ENCODE data around the gene SDK2.

DNA sequence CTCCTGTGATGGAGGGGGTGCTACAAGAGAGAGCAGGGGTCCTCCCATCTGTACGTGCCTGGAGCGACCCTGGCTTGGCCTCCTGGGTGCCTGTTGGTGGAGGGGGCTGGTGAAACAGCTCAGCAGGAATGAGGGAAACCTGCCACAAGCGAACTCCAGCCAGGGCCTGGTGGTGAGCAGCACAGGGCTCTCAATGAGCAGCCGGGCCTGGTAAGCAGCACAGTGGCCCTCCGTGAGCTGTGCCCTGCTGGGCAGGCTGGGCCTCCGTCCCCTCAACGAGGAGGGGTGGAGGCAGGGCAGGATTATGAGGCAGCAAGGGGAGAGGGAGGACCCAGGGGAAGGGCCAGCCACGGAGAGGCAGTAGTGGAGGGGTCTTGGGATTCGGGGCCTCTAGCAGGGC, 101.9 kb downstream of the SDK2 start:
- TF ChIP-seq GATA3 (IDR thresholded peaks at IDR 0.05; ENCODE audit: low read depth, low read length) (no peak), GATA2 (IDR thresholded peaks at IDR 0.05; ENCODE audit: low read depth, low read length) (no peak)

Measured in SH-SY5Y (cell line).